IMR-90 (cell line): ENCODE data around the gene ENAH. TPM values are rescaled to one million over a fixed set of nuclear protein-coding genes. Genes with fewer than 3 reads are reported as not detected.

ENCODE experiments used
- ATAC-seq: fragments of 200-7000 bp; cut with Tn5 transposase; 2 replicates; pipeline ENCODE4 v1.9.1; 2020; ENCODE audit warnings: low read depth, mild to moderate bottlenecking, moderate library complexity
- BruUV-seq: library from RNA; stranded (reverse); fragments of 400-500 nt; replicated peaks from 2 replicates; lab custom pipeline; 2021; lab: Mats Ljungman, UMichigan
- CTCF ChIA-PET: fragments of 300-600 bp; formaldehyde crosslinking; extraction: SDS; loops from one replicate; lab custom pipeline; 2021; ENCODE audit warnings: antibody characterized with exemption; lab: Yijun Ruan, JAX
- POLR2A ChIA-PET: fragments of 300-600 bp; sonication (Branson Sonifier 250); formaldehyde crosslinking; loops from one replicate; lab custom pipeline; 2022; ENCODE audit warnings: antibody characterized with exemption; ENCODE audit not compliant: unreplicated experiment; lab: Charles Lee
- DNase-seq: peaks from one replicate; pipeline ENCODE4 v3.0.0; 2013
- H2AFZ ChIP-seq: replicated peaks from 2 replicates; pipeline ENCODE3; 2013; ENCODE audit warnings: low read length, mild to moderate bottlenecking; ENCODE audit not compliant: poor library complexity
- H2AK5ac ChIP-seq: 2 replicates; pipeline ENCODE4 v1.6.1; 2013; ENCODE audit warnings: low read depth, low read length, inconsistent platforms
- H2AK9ac ChIP-seq: replicated peaks from 2 replicates; pipeline ENCODE3; 2013; ENCODE audit warnings: mild to moderate bottlenecking, low read depth, low read length, moderate library complexity; ENCODE audit not compliant: poor library complexity
- H2BK120ac ChIP-seq: 2 replicates; pipeline ENCODE4 v1.6.1; 2013; ENCODE audit warnings: low read depth, low read length, inconsistent platforms
- H2BK15ac ChIP-seq: 3 replicates; pipeline ENCODE4 v1.6.1; 2013; ENCODE audit warnings: low read depth, low read length, inconsistent platforms
- H2BK20ac ChIP-seq: 2 replicates; pipeline ENCODE4 v1.6.1; 2013; ENCODE audit warnings: low read depth, mild to moderate bottlenecking, inconsistent platforms, low read length, moderate library complexity
- H2BK5ac ChIP-seq: 2 replicates; pipeline ENCODE4 v1.6.1; 2013; ENCODE audit warnings: mild to moderate bottlenecking, low read depth, low read length, inconsistent platforms; ENCODE audit not compliant: poor library complexity, severe bottlenecking
- H3K14ac ChIP-seq: replicated peaks from 2 replicates; pipeline ENCODE4 v1.6.1; 2013; ENCODE audit warnings: low read depth, low read length, inconsistent platforms
- H3K18ac ChIP-seq: 2 replicates; pipeline ENCODE4 v1.6.1; 2013; ENCODE audit warnings: low read depth, low read length, control low read depth
- H3K23ac ChIP-seq: 2 replicates; pipeline ENCODE4 v1.6.1; 2013; ENCODE audit warnings: low read depth, low read length, inconsistent platforms
- H3K27ac ChIP-seq: 2 replicates; pipeline ENCODE4 v1.5.1; 2013; ENCODE audit warnings: mild to moderate bottlenecking, control low read depth, low read length; ENCODE audit not compliant: insufficient read depth
- H3K27me3 ChIP-seq: 2 replicates; pipeline ENCODE4 v1.6.1; 2013; ENCODE audit warnings: low read length; ENCODE audit not compliant: control insufficient read depth, insufficient read depth
- H3K36me3 ChIP-seq: 2 replicates; pipeline ENCODE4 v1.6.1; 2013; ENCODE audit warnings: low read length, mixed read lengths; ENCODE audit not compliant: control insufficient read depth, insufficient read depth
- H3K4ac ChIP-seq: 2 replicates; pipeline ENCODE4 v1.6.1; 2013; ENCODE audit warnings: low read depth, low read length, inconsistent platforms
- H3K4me1 ChIP-seq: 2 replicates; pipeline ENCODE4 v1.6.1; 2013; ENCODE audit warnings: low read length, mixed read lengths; ENCODE audit not compliant: control insufficient read depth, insufficient read depth
- H3K4me2 ChIP-seq: 2 replicates; pipeline ENCODE4 v1.6.1; 2013; ENCODE audit warnings: low read depth, mild to moderate bottlenecking, control low read depth, low read length, moderate library complexity
- H3K4me3 ChIP-seq: 2 replicates; pipeline ENCODE4 v1.5.1; 2013; ENCODE audit warnings: low read depth, mild to moderate bottlenecking, control low read depth, low read length, moderate library complexity; ENCODE audit not compliant: insufficient read depth
- H3K56ac ChIP-seq: 2 replicates; pipeline ENCODE4 v1.6.1; 2013; ENCODE audit warnings: low read length, inconsistent platforms; ENCODE audit not compliant: insufficient read depth; ENCODE audit errors: extremely low read depth
- H3K79me1 ChIP-seq, 2 experiments: 2 replicates each; pipeline ENCODE4 v1.6.1; 2013; ENCODE audit warnings: low read length in 2 of 2, inconsistent platforms in 1 of 2, low read depth in 1 of 2
- H3K9ac ChIP-seq: 2 replicates; pipeline ENCODE4 v1.6.1; 2013; ENCODE audit warnings: low read depth, low read length, control low read depth
- H3K9me1 ChIP-seq: 2 replicates; pipeline ENCODE4 v1.6.1; 2013; ENCODE audit warnings: low read length, inconsistent platforms; ENCODE audit not compliant: insufficient read depth
- H3K9me3 ChIP-seq: 2 replicates; pipeline ENCODE4 v1.6.1; 2013; ENCODE audit warnings: low read length; ENCODE audit not compliant: control insufficient read depth, insufficient read depth
- H4K20me1 ChIP-seq: 2 replicates; pipeline ENCODE4 v1.6.1; 2013; ENCODE audit warnings: low read length, inconsistent platforms; ENCODE audit not compliant: insufficient read depth
- H4K5ac ChIP-seq: 2 replicates; pipeline ENCODE4 v1.6.1; 2013; ENCODE audit warnings: mild to moderate bottlenecking, low read depth, low read length, control low read depth
- H4K8ac ChIP-seq, 2 experiments: 2 replicates each; pipeline ENCODE4 v1.6.1; 2013; ENCODE audit warnings: low read depth in 2 of 2, low read length in 2 of 2, control low read depth in 1 of 2, inconsistent platforms in 1 of 2
- H4K91ac ChIP-seq: 2 replicates; pipeline ENCODE4 v1.6.1; 2013; ENCODE audit warnings: low read depth, low read length, inconsistent platforms; ENCODE audit not compliant: insufficient read depth
- BHLHE40 ChIP-seq: fragments of 150-350 bp; IDR thresholded peaks from 2 replicates; pipeline ENCODE4 v1.6.1; 2016; ENCODE audit warnings: mild to moderate bottlenecking, low read depth, low read length
- CEBPB ChIP-seq: IDR thresholded peaks from 2 replicates; pipeline ENCODE4 v1.6.1; 2012; ENCODE audit warnings: low read depth, low read length, improper control_type of control experiment
- CHD1 ChIP-seq: IDR thresholded peaks from 2 replicates; pipeline ENCODE4 v1.6.1; 2012; ENCODE audit warnings: low read depth, low read length, improper control_type of control experiment
- FOS ChIP-seq: fragments of 150-350 bp; IDR thresholded peaks from 2 replicates; pipeline ENCODE4 v1.6.1; 2016; ENCODE audit warnings: low read depth, low read length
- MAFK ChIP-seq: IDR thresholded peaks from 2 replicates; pipeline ENCODE4 v1.6.1; 2012; ENCODE audit warnings: low read depth, low read length, improper control_type of control experiment
- MAZ ChIP-seq: IDR thresholded peaks from 2 replicates; pipeline ENCODE4 v1.6.1; 2012; ENCODE audit warnings: low read depth, mild to moderate bottlenecking, low read length, improper control_type of control experiment, moderate library complexity, borderline replicate concordance
- MXI1 ChIP-seq: IDR thresholded peaks from 2 replicates; pipeline ENCODE4 v1.6.1; 2012; ENCODE audit warnings: low read depth, mild to moderate bottlenecking, low read length, moderate library complexity, borderline replicate concordance
- NFE2L2 ChIP-seq: fragments of 150-350 bp; IDR thresholded peaks from 2 replicates; pipeline ENCODE4 v1.6.1; 2016; ENCODE audit warnings: low read depth, mild to moderate bottlenecking, low read length
- POLR2A ChIP-seq: IDR thresholded peaks from 2 replicates; pipeline ENCODE4 v1.6.1; 2012; ENCODE audit warnings: mild to moderate bottlenecking, low read depth, low read length
- RAD21 ChIP-seq: IDR thresholded peaks from 2 replicates; pipeline ENCODE4 v1.6.1; 2012; ENCODE audit warnings: low read length, improper control_type of control experiment
- RCOR1 ChIP-seq: IDR thresholded peaks from 2 replicates; pipeline ENCODE4 v1.6.1; 2012; ENCODE audit warnings: mild to moderate bottlenecking, low read length, improper control_type of control experiment; ENCODE audit not compliant: insufficient replicate concordance
- RFX5 ChIP-seq: IDR thresholded peaks from 2 replicates; pipeline ENCODE4 v1.8.0; 2012; ENCODE audit warnings: low read depth, mild to moderate bottlenecking, low read length, moderate library complexity
- SMC3 ChIP-seq: fragments of 150-350 bp; IDR thresholded peaks from 2 replicates; pipeline ENCODE4 v1.6.1; 2016; ENCODE audit warnings: low read depth, mild to moderate bottlenecking, antibody characterized with exemption, low read length, moderate library complexity
- WGBS, 2 experiments: methylation state at CpG; one replicate each; pipeline versions ENCODE4 v1.1.5 to v1.1.7; 2013; ENCODE audit warnings: missing lambda C conversion rate in 2 of 2; ENCODE audit not compliant: insufficient read length in 1 of 2; ENCODE audit errors: extremely low coverage in 2 of 2; 5-methylcytosine and 5-hydroxymethylcytosine counted together
- dilution Hi-C: fragments of 300-500 bp; cut with HindIII; formaldehyde crosslinking; loops from one replicate; pipeline ENCODE4 v1.14.3; 2018; ENCODE audit warnings: low sequenced_read_pairs; ENCODE audit not compliant: unreplicated experiment
- in situ Hi-C: fragments of 300-500 bp; cut with MboI; formaldehyde crosslinking; loops from 3 replicates; pipeline ENCODE4 v1.14.3; 2019; ENCODE audit warnings: low sequenced_read_pairs, inconsistent platforms, mixed read lengths
- intact Hi-C: fragments of 100-400 bp; cut with micrococcal nuclease; formaldehyde crosslinking; loops from 2 replicates; pipeline ENCODE4 v1.10.0; 2022
- polyA plus RNA-seq, 3 experiments: library from polyadenylated mRNA; depleted of rRNA; stranded (reverse); fragments of >200 nt; gene quantifications; 2 replicates each; pipeline ENCODE4 v1.2.3, GENCODE V29; 2012; ENCODE audit warnings: low replicate concordance in 1 of 3
- total RNA-seq: library from RNA; depleted of rRNA; stranded (reverse); fragments of >200 nt; gene quantifications from 2 replicates; pipeline ENCODE4 v1.2.3, GENCODE V29; 2012
- TF ChIP-seq, protein P1 (sequence below): conservative IDR thresholded peaks from 2 replicates; pipeline ENCODE4 v1.5.1; 2012; ENCODE audit warnings: mild to moderate bottlenecking, low read depth, low read length, improper control_type of control experiment
- TF ChIP-seq, protein P2 (sequence below): fragments of 150-350 bp; IDR thresholded peaks from 2 replicates; pipeline ENCODE4 v1.6.1; 2017; ENCODE audit warnings: mild to moderate bottlenecking, antibody characterized with exemption, low read length, low read depth

The ENAH gene
- total and polyA plus RNA-seq, 2 of the 4 experiments (the other 2 are of a cell fraction), result 61.3 to 86.9 TPM

DNA sequence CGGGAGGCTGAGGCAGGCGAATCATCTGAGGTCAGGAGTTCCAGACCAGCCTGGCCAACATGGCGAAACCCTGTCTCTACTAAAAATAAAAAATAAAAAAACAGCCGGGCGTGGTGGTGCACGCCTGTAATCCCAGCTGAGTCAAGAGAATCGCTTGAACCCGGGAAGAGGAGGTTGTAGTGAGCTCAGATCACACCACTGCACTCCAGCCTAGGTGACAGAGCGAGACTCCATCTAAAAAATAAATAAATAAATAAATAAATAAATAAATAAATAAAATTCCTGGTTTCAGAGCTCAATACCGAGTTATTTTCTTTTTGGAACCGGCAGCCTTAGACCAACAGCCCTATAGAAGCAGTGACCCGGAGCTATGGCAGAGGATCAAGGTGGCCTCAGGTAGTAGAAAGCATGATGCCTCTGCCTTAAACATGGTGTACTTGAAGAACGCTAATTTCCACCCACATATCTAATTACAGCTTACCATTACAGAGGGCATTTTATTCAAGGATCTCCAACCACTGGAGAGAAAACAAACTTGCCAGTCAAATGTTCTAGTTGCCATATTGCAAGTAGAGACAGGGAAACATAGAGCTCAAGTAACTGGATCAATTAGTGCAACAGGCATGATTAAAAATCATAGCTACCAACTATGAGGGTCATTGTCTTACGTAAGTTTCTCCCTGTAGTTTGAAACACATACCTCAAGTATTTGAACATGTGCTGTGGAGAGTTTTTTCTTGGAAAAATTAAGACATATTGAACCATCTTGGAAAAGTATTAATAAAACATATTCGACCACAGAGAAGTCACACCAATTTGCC lies 2.0 kb upstream of the ENAH start:
- WGBS, 2 experiments, result 100% methylated on average over 2 of the region's 15 CpGs; no CpG with 5 or more reads in 1 of the 2 experiments
- H3K14ac ChIP-seq, result peak overlapping the region; percentile 30
- H3K4me1 ChIP-seq, result peaks cover 18% of the 10 kb centered on the region
- H2AK9ac ChIP-seq, result no peak overlapping the region
- in situ Hi-C loops, result no loop called here
- H3K4me3 ChIP-seq, result no peak overlapping the region
- H3K79me1 ChIP-seq, result peaks cover 3 to 23% of the 10 kb centered on the region in 2 experiments; a peak in 3 of 4 replicates
- BruUV-seq, result no TSS peak
- peak overlapping the region; percentile 94 for H2BK5ac ChIP-seq
- peak overlapping the region; percentile 42 for H3K18ac ChIP-seq
- no peaks in the 10 kb centered on the region for H3K9me3 ChIP-seq
- H3K27ac ChIP-seq, result peak overlapping the region; percentile 82
- dilution Hi-C loops, result no loop called here
- no peak overlapping the region for H2AFZ ChIP-seq
- intact Hi-C loops, result loop anchor here (1.0 to 10.0 kb wide), 5 partner anchors 45 to 320 kb away; partner anchors contain the start of gene PYCR2
- H3K9ac ChIP-seq, result peak overlapping the region; percentile 42; the same call in 1 of the 2 replicates
- H4K91ac ChIP-seq, result peak overlapping the region; percentile 90
- no peaks in the 10 kb centered on the region for H3K36me3 ChIP-seq
- peak overlapping the region; percentile 71 to 83; a peak in 3 of 4 replicates for H4K8ac ChIP-seq
- ATAC-seq (no peak), DNase-seq (no peak)
- H2AK5ac ChIP-seq, result peak overlapping the region; percentile 88
- peak overlapping the region; percentile 79; the same call in 1 of the 2 replicates for H3K23ac ChIP-seq
- H3K27me3 ChIP-seq, result no peaks in the 10 kb centered on the region
- H3K9me1 ChIP-seq, result 0 out of 2 replicates have a peak, but pooled peaks cover 8% of the 10 kb centered on the region
- peak overlapping the region; percentile 65 for H3K4me2 ChIP-seq
- H2BK15ac ChIP-seq, result peak overlapping the region; percentile 93; the same call in 2 of the 3 replicates
- peak overlapping the region; percentile 30 for H3K56ac ChIP-seq
- peak overlapping the region; percentile 80 for H2BK20ac ChIP-seq
- peak overlapping the region; percentile 22 for H4K5ac ChIP-seq
- POLR2A ChIA-PET, result interaction anchor here (0.6 to 1.1 kb wide), 5 partner anchors 10 to 123 kb away, joined by 3 to 7 read pairs (median 3); partner anchors contain the start of gene SRP9
- CTCF ChIA-PET, result interaction anchor here (0.6 to 2.0 kb wide), 6 partner anchors 52 to 180 kb away, joined by 3 to 9 read pairs (median 4); partner anchors contain the start of gene SRP9
- H2BK120ac ChIP-seq, result peak overlapping the region; percentile 82
- H3K4ac ChIP-seq, result peak overlapping the region; percentile 90
- H4K20me1 ChIP-seq, result peaks cover 14% of the 10 kb centered on the region; the same call in 1 of the 2 replicates
- TF ChIP-seq CHD1, result no peak
- TF ChIP-seq MAFK, result no peak
- TF ChIP-seq, protein P1, sequence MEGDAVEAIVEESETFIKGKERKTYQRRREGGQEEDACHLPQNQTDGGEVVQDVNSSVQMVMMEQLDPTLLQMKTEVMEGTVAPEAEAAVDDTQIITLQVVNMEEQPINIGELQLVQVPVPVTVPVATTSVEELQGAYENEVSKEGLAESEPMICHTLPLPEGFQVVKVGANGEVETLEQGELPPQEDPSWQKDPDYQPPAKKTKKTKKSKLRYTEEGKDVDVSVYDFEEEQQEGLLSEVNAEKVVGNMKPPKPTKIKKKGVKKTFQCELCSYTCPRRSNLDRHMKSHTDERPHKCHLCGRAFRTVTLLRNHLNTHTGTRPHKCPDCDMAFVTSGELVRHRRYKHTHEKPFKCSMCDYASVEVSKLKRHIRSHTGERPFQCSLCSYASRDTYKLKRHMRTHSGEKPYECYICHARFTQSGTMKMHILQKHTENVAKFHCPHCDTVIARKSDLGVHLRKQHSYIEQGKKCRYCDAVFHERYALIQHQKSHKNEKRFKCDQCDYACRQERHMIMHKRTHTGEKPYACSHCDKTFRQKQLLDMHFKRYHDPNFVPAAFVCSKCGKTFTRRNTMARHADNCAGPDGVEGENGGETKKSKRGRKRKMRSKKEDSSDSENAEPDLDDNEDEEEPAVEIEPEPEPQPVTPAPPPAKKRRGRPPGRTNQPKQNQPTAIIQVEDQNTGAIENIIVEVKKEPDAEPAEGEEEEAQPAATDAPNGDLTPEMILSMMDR, result no peak
- no peak for TF ChIP-seq MAZ
- no peak for TF ChIP-seq NFE2L2
- TF ChIP-seq, protein P2, sequence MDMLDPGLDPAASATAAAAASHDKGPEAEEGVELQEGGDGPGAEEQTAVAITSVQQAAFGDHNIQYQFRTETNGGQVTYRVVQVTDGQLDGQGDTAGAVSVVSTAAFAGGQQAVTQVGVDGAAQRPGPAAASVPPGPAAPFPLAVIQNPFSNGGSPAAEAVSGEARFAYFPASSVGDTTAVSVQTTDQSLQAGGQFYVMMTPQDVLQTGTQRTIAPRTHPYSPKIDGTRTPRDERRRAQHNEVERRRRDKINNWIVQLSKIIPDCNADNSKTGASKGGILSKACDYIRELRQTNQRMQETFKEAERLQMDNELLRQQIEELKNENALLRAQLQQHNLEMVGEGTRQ, result no peak
- TF ChIP-seq SMC3, result no peak
- TF ChIP-seq MXI1, result no peak
- no peak for TF ChIP-seq FOS
- no peak for TF ChIP-seq RFX5
- TF ChIP-seq RAD21, result no peak
- TF ChIP-seq BHLHE40, result no peak
- TF ChIP-seq RCOR1, result no peak
- no peak for TF ChIP-seq CEBPB
- TF ChIP-seq POLR2A, result no peak
